Measurements from ENCODE around the gene POU2AF2.

POU2AF2 gene

DNA sequence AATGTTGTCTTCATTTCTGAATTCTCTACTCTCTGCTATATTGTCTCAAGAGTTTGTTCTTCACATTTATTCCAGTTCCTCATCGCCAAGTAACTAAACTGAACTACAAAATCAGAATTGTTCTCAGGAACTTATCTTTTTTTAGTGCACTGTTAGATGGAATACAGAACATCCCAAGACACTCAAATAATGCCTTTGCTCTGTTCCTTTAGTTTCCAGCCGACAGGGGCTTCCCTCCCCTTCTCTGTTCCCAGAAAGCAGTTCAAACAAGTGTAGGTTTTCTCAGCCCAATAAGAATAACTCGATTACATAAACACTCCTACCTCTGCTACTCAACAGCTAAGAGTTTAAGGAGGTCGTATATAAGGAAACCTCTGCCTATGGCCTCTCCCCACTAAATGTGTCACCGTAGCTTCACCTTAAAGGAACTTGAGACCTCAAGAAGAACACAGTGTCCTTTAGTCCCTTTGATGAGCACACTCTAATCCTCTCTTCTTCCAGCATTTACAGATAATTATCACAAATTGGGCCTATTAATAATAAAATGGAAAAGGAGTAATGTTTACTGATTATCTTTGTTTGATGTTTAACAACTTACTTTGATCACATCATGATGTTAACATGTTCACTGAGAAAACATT, 59.8 kb downstream of the POU2AF2 start:
- DNase-seq = peak; percentile 83

DNA sequence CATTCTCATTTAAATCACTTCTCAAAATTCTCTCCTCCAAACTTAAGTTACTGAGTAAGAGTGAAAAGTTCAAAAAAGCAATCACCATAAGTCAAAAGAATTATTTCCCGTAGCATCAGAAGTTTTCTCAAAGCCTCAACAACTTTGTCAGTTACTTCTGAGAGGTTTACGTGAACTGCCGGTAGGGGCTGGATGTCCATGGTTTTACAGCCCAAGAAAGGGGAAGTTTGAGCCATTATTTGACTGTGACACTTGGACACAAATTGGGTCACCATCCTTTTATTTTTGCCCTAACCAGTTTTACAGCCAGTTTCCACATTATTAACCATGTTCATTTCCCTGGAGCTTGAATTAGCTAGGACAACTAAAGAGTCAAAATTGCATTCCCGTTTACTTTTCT, 60.4 kb downstream of the POU2AF2 start:
- peak; percentile 63 for DNase-seq

DNA sequence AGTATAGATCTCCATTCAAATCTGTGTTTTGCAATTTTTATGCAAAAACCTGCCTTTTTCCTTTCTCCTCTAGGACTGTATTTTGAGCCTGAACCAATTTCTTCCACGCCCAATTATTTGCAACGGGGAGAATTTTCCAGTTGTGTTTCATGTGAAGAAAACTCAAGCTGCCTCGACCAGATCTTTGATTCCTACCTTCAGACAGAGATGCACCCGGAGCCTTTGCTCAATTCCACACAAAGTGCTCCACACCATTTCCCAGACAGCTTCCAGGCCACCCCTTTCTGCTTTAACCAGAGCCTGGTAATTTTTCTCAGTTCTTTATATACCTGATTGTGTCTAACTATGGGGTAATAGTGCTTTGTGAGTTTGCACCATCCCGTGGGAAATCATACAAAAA, 60.8 kb downstream of the POU2AF2 start:
- DNase-seq = peak; percentile 53

DNA sequence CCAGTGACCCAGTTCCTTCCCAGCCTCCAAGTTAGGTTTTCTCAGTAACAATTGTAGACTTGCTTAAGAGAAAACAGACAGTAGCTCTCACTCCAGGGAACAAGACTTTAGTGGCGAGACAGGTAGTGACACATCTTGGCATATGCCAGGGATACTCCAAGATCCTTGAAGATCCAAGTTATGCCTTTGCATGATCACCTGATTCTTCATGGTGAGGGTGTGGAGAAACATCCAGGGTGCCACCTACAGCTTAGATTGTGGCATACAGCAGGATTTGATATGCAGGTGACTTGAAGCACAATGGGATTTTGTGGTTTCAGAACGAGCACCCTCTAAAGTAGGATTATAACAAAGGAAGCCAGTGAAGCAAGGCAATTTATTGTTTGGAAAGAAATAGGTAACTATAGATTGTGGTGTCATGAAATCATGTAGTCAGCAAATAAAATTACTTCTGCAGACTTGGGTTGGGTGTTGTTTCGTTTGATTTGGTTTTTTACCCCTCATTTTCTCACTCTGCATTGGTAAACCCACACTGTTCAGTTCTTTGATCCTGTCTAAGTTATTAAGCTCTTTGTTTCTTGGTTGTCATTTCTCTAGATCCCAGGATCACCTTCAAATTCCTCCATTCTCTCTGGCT, 62.1 kb downstream of the POU2AF2 start:
- DNase-seq = peak; percentile 91

DNA sequence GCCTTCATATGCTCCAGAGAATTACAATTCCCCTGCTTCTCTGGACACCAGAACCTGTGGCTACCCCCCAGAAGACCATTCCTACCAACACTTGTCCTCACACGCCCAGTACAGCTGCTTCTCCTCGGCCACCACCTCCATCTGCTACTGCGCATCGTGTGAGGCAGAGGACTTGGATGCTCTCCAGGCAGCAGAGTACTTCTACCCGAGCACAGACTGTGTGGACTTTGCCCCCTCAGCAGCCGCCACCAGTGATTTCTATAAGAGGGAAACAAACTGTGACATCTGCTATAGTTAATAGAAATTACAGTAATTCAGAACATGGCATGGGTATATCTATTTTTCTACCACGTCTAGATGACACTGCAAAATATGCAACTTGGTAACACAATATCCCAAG, 62.6 kb downstream of the POU2AF2 start:
- peak; percentile 98 for DNase-seq

DNA sequence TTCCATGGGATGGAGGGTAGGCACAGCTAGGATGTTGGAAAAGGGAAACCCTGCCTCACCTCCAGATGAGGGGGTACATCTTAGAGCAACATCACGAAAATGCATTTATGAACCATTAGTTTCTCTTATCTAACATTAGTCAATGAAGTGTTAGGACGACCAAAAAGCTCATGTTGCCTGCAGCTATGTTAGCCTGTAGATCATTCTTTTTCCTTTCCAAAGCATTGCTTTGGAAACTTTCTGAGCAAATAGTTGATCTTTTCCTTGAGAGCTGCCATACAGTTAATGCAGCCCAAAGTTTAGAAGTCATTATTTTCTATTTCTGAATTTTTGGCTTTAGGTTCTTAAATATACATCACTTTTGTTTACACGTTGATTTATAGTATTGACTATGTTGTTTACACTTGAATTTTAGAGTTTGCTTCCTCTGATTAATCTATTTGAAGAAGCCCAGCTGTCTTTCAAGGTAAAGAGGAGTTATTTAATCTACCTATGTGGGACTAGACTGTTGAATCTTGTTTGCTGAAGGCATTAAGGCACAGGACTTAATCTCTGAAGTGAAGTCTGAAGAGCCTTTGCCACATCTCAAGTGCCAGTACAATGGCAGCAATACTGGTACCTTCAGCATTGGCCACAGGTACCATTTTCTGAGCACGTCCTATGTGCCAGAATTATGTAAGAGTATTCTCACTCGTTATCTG, 63.8 kb downstream of the POU2AF2 start:
- peak; percentile 94 for DNase-seq

DNA sequence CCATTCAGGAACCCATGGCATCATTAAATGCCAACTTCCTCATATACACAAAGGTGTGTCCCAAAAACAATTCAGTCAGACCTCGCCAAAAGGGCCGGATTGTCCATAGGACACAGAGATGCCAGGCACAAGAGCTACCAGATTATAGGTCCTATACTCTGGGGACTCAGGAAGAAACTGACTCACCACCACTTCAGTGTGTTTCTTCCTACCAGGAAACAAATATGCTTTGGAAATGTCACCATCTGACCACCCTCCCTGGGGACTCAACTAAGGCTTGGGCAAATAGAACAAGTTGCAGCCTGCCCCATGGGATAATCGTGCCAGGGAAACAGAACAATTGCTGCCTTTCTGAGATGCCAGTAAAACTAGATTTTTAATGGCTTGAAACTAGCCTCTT, 64.6 kb downstream of the POU2AF2 start:
- peak; percentile 97 for DNase-seq

DNA sequence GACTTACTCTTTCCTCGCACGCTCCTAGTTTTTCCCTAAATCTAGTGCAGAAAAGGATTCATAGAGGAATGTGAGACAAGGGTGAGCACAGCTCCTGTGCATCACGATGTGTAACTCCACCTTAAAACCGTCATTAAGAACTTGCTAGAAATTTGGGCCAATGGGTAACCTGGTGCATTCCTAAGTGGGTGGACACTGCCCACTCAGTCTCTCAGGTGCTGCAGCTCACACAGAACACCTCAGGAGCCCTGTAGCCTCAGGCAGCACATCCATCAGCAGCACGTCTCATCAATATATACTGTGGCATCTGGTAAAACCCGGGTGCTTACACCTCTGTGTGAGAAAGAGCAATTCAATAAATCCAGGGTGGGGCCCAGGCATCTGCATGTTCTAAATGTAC, 65.2 kb downstream of the POU2AF2 start:
- peak; percentile 66 for DNase-seq

DNA sequence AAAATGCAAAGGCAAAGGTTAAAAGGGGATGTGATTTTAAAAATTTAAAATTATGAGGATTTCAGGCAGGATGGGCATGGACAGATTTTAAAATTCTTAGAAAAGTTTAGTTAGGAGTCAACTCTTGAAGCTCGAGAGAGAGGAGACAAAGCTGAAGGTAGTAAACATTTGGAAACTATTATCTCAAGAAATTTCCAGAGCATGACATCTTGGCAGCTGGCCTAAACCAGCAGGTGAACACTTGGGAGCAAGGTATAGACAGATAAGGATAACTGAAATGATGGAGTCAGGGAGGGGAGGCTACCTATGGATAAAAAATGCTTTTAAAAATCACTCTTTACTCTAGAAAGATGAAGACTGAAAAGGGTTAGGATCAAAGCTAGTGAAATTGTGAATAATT, 66.6 kb downstream of the POU2AF2 start:
- peak; percentile 57 for DNase-seq

DNA sequence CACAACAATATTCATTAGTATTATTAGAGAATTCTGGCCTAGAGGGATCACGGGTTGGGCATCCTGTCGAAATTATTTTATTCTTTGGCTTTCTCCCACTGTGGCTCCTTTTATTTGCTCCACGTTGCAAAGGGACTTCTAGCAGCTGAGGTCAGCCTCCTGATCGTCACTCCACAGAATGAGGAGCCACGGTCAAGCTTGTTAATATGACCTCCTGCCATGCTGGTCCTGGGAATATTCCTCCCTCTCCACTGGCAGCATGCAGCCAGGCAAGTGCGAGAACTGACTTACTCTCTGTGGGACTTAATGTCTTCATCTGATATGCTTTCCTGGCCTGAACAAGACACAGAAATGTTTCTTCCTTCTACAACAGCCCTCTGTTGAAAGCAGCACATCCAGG, 73.8 kb downstream of the POU2AF2 start:
- no peak for DNase-seq

DNA sequence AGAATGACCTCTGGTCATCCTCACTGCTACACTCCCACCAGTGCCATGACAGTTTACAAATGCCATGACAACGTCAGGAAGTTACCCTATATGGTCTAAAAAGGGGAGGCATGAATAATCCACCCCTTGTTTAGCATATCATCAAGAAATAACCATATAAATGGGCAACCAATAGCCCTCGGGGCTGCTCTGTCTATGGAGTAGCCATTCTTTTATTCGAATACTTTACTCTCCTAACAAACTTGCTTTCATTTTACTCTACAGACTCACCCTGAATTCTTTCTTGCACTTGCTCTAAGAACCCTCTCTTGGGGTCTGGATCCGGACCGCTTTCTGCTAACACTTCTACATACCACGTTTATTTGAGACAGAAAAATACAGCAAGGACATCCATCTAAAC, 74.7 kb downstream of the POU2AF2 start:
- DNase-seq = peak; percentile 60

DNA sequence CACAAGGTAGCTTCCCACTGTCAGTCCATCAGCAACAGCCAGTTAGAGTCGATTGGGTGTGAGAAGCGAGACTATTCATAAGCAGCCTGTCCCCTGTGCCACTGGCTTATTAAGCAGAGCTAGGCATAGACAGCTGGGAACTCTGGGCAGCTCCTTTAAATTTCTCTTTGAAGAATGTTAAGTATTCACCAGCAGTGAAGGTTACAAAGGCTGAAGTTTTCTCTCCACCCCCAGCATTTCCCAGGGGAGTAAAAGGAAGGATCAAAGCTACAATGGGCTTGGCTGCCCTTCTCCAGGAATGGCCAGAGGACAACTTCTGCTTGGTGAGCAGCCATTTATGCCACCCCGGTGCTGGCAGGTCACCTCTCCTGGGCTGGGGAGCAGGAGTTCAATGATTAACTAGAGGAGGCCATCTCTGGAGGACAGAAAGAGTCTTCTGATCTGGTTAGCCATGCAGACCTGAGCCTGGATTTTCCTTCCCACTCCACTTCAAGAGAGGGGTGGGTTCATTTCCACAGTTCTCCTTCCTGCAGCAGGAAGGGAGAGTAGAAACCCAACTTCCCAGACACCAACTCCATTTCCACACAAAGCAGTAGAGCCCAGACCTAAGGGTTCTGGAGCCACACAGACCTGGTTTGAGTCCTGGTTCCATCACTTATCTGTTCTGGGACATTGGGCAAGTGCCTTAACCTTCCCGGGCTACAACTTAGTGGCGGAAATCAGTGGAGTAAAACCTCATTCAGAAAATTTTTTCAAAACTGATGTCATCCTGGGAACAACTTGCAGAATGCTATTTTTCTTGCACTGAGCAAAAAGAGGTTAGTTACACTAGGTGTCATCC, 75.4 kb downstream of the POU2AF2 start:
- peak; percentile 90 for DNase-seq

DNA sequence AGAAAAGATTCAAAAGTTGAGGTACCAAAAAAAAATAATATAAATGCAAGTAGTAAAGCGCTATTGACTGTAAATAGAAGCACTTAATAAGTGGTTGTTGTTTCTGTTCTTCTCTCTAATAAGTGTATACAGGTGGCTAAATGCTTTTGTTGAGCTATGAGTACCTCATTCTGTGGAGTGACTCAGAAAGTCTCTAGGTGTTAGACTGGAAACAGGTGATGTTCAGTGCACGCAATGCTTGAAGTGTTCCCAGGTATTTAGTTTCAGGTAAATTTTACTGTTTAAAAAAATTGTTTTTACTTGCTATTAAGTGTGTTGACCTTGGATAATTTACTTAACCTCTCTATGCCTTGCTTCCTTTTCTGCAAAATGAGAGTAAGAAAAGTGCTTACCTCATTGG, 77.0 kb downstream of the POU2AF2 start:
- DNase-seq = peak; percentile 95

DNA sequence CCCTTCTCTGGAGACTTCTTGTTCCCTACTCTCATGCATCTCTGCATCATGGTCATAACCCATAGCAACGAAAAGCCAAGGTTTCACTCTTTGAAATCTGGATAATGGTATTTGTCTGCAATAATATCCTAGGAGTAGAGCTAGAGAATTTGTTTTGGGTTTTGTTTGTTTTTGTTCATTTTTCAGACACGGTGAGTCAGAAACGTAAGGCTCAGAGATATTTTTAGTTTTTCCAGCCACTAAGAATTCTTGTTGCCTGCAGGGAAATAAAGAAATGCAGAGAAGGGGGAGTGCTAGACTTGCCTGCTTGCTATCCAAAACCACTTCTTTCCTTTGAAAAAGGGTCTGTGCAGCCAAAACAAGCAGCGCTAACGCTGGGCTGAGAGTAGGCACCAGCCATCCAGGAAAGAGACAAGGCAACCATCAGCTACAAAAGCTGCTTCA, 78.8 kb downstream of the POU2AF2 start:
- DNase-seq = no peak

DNA sequence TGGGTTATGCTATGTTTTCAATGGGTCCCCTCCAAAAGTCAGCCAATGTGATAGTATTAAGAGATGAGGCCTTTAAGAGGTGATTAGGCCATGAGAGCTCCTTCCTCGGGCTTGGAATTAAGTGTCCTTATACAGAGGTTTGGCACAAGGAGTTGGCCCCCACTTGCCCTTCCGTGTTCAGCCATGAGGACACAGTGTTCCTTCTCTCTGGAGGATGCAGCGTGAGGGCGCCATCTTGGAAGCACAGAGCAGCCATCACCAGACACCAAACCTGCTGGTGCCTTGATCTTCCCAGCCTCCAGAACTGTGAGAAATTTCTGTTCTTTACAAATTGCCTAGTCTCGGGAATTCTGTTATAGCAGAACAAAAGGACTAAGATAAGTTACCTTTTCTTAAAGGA, 79.7 kb downstream of the POU2AF2 start:
- DNase-seq = no peak

DNA sequence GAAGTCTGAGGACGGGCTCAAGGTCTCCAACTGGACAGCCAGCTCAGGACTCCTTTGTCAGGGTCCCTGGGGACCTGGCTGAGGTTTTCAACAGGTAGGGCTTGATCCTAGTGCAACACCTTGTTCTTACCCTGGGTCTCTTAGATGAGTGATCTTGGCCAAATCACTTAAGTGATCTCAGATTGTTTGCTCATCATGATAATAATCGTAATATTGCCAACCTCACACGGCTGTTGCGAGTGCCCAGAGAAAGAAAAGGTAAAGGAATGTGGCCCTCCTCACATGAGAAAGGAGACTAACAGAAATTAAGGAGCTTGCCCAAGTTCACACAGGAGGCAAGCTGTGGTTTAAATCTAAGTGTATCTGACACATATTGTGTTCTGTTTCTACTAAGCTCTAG, 81.3 kb downstream of the POU2AF2 start:
- no peak for DNase-seq

DNA sequence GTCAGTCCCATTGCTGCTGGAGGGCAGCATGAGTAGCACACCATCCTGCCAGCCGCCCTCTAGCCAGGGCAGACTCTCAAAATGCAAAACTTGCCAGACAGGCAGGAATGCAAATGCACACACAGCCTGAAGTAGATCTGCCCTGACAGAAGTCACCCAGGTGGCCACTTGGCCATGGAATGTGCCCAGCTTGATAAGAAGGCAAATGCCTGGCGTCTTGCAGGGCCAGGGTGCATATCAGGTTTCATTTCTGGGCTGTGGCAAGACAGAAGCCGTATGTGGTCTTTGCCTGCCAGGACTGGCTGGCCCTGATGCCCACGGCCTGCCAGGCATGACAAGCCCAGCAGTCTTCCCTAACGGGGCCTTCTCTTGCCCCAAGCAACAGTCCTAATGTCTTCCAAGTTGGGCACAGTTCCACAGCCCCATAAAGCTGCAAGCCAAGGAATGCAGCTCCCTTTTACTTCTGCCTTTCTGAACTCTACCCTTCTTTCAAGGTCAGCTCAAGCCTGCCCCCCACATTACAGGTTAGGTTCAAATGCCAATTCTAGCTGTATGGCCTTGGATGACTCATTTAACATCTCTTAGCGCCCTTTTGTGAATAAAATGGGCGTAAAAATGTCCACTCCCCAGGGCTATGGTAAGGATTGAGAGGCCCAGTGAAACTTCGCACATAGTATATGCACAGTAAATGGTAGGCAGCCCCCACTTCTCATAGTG, 82.5 kb downstream of the POU2AF2 start:
- peak; percentile 80 for DNase-seq

DNA sequence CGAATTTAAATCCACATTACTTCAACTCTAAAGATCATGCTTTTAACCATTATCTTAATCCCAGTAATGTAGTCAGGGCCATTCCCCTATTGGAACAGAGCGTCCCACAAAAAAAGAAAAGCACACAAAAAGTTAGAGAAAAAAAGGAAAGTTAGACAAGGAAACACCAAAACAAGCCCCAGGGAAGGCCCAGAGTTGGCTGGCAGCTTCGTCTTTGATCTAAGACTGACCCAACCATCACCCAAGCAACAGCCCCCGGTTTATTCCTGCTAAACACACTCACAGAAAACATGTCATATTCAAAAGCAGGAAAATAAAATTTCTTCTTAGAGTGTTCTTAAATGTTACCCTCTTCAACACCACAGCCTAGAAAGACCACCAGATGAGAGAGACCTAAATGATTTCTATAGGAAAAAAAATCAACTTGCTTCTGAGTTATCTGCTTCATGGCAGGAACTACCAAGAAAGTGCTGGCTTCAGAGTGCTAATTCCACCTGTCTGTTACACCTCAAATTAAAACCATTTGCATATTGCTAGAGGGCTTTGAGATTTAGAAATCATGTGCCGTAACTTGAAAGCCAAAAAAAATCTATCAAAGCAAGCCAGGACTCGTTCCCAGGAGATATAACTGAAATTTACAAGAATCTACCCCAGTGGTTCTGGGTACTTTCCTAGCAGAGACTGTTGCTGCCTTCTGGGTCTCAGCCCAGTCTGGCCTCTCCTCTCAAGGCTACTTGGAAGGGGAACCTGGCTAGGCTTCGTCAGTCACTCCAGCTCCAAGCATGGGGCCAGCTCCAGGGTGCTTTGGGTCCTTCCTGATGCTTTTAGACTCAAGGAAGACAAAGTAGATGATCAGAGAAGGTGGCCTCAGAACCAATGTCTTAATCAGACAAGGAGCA, 84.0 kb downstream of the POU2AF2 start:
- DNase-seq = no peak

DNA sequence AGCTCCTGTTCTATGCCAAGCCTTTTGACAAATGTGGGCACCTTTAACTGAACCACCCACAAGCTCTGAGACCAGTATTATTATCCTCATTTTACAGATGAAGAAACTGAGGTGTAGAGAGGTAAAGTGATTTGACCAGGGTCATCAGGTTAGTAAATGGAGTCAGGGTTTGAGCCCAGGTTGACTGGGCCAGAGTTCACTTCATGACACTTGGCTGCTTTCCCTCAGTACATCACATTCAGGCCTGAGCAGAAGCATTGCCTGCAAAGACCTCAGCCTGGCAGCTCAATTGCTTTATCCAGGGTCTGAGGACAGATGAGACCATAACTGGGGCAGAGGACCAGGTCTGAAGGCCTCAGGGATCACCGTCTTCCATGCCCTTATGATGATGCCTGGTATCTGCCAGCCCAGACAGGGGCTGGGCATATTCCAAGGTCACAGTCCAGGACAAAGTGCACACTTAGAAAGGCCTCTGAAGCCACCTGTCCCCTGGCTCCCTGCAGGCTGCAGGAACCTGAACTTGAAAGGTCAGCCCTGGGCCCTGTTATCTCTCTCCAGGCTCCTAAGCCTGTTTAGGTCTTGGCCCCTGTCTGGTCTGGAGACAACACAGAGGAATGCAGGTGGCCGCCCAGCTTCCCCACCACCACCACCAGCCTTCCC, 84.8 kb downstream of the POU2AF2 start:
- peak; percentile 53 for DNase-seq

DNA sequence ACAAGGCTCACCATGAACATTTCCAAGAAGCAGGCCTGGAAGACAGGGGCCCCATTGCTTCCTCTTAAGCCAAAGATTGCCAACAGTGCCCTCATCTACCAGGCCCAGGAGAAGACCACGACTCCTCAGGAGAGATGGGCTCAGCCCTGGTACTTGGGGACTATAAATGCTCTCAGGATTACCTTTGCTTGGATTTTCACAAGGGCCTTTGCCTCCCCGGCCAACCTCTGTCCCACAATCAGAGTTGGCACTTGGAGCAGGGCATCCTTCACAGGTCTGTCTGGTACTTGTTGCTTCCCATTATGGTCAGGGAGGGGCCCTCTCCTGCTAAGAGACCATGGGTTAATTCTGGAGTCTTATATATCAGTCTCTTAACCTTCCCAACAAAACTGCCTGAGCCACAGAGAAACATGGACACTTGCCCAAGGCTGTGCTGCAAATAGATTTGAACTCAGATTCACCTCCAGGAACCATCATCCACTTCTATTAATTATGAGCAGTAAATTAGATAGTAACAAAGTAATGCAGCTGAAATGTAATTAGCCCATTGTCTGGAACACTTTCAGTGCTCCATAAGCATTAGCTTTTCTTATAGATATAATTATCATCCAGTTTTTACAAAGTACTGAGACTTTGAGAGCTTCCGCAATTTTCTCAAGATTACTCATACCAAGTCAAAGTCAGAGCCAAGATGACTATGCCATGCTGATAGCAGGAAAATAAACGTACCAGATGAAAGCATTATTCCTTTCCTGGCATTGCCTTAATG, 86.4 kb downstream of the POU2AF2 start:
- DNase-seq = no peak
